SK-N-SH treated with all-trans-retinoic acid at 6 μM for 48 hours (cell line): ENCODE data around the gene AMH.

Source experiments
- ATAC-seq: fragments of 200-7000 bp; cut with Tn5 transposase; 3 replicates; pipeline ENCODE4 v1.9.1; 2020; ENCODE audit warnings: mild to moderate bottlenecking, moderate library complexity
- ARNTL ChIP-seq: fragments of 450-650 bp; formaldehyde crosslinking; IDR thresholded peaks from 2 replicates; pipeline ENCODE4 v1.5.0; 2020; ENCODE audit warnings: low read depth, mild to moderate bottlenecking, moderate library complexity, borderline replicate concordance
- BACH2 ChIP-seq: fragments of 250-450 bp; sonication (Bioruptor Pico); IDR thresholded peaks from 2 replicates; pipeline ENCODE4 v1.9.0; 2021; ENCODE audit warnings: mild to moderate bottlenecking, borderline replicate concordance
- CSDC2 ChIP-seq: fragments of 250-450 bp; sonication (Bioruptor Pico); IDR thresholded peaks from 2 replicates; pipeline ENCODE4 v1.5.0; 2020; ENCODE audit warnings: mild to moderate bottlenecking, moderate library complexity
- CSRNP3 ChIP-seq: fragments of 250-450 bp; sonication (Bioruptor Pico); IDR thresholded peaks from 2 replicates; pipeline ENCODE4 v1.5.1; 2021; ENCODE audit warnings: mild to moderate bottlenecking, moderate library complexity
- ESRRG ChIP-seq: fragments of 250-450 bp; sonication (Bioruptor Pico); IDR thresholded peaks from 2 replicates; pipeline ENCODE4 v1.6.1; 2021; ENCODE audit warnings: mild to moderate bottlenecking
- GLIS3 ChIP-seq: fragments of 250-450 bp; sonication (Bioruptor Pico); IDR thresholded peaks from 2 replicates; pipeline ENCODE4 v1.5.0; 2020; ENCODE audit warnings: mild to moderate bottlenecking, moderate library complexity
- ISL1 ChIP-seq: fragments of 250-450 bp; sonication (Bioruptor Pico); IDR thresholded peaks from 2 replicates; pipeline ENCODE4 v2.1.2; 2022; ENCODE audit warnings: mild to moderate bottlenecking, moderate library complexity
- OSR1 ChIP-seq: fragments of 250-450 bp; sonication (Bioruptor Pico); IDR thresholded peaks from 2 replicates; pipeline ENCODE4 v1.8.0; 2022; ENCODE audit warnings: moderate library complexity, mild to moderate bottlenecking, inconsistent platforms
- PATZ1 ChIP-seq: fragments of 250-450 bp; sonication (Bioruptor Pico); IDR thresholded peaks from 2 replicates; pipeline ENCODE4 v1.8.0; 2020; ENCODE audit warnings: mild to moderate bottlenecking, moderate library complexity, borderline replicate concordance
- POU6F1 ChIP-seq: fragments of 250-450 bp; sonication (Bioruptor Pico); IDR thresholded peaks from 2 replicates; pipeline ENCODE4 v1.8.0; 2021; ENCODE audit warnings: low read depth, mild to moderate bottlenecking, moderate library complexity, borderline replicate concordance
- PPARA ChIP-seq: fragments of 250-450 bp; sonication (Bioruptor Pico); IDR thresholded peaks from 2 replicates; pipeline ENCODE4 v1.5.0; 2020; ENCODE audit warnings: mild to moderate bottlenecking, borderline replicate concordance
- RARB ChIP-seq: fragments of 250-450 bp; sonication (Bioruptor Pico); IDR thresholded peaks from 2 replicates; pipeline ENCODE4 v1.8.0; 2021; ENCODE audit warnings: mild to moderate bottlenecking, moderate library complexity
- SNAI2 ChIP-seq: fragments of 250-450 bp; sonication (Bioruptor Pico); IDR thresholded peaks from 2 replicates; pipeline ENCODE4 v1.5.0; 2020; ENCODE audit warnings: mild to moderate bottlenecking, moderate library complexity
- TCF4 ChIP-seq: fragments of 250-450 bp; sonication (Bioruptor Pico); IDR thresholded peaks from 2 replicates; pipeline ENCODE4 v1.8.0; 2021; ENCODE audit warnings: mild to moderate bottlenecking, moderate library complexity, borderline replicate concordance
- TOX ChIP-seq: fragments of 250-450 bp; sonication (Bioruptor Pico); IDR thresholded peaks from 2 replicates; pipeline ENCODE4 v1.8.0; 2021; ENCODE audit warnings: mild to moderate bottlenecking, moderate library complexity, borderline replicate concordance
- TSHZ2 ChIP-seq: fragments of 250-450 bp; sonication (Bioruptor Pico); IDR thresholded peaks from 2 replicates; pipeline ENCODE4 v1.5.0; 2020; ENCODE audit warnings: mild to moderate bottlenecking, moderate library complexity
- ZC3H10 ChIP-seq: fragments of 250-450 bp; sonication (Bioruptor Pico); IDR thresholded peaks from 2 replicates; pipeline ENCODE4 v1.5.1; 2021; ENCODE audit warnings: mild to moderate bottlenecking, moderate library complexity
- ZFP3 ChIP-seq: fragments of 250-450 bp; sonication (Bioruptor Pico); IDR thresholded peaks from 2 replicates; pipeline ENCODE4 v1.5.0; 2020; ENCODE audit warnings: mild to moderate bottlenecking, moderate library complexity
- ZFP30 ChIP-seq: fragments of 450-650 bp; formaldehyde crosslinking; IDR thresholded peaks from 2 replicates; pipeline ENCODE4 v1.5.0; 2022; ENCODE audit warnings: mild to moderate bottlenecking, moderate library complexity
- ZNF565 ChIP-seq: fragments of 450-650 bp; formaldehyde crosslinking; conservative IDR thresholded peaks from 2 replicates; pipeline ENCODE4 v1.5.0; 2020; ENCODE audit warnings: low read depth, mild to moderate bottlenecking, moderate library complexity
- ZNF70 ChIP-seq: fragments of 450-650 bp; formaldehyde crosslinking; IDR thresholded peaks from 2 replicates; pipeline ENCODE4 v1.5.0; 2020; ENCODE audit warnings: mild to moderate bottlenecking, moderate library complexity

Gene AMH

GRCh38 chr19:2201473-2202148 lies 47.5 kb upstream of the AMH start:
- TF ChIP-seq ZFP30 (CRISPR knock-in tag) (no peak), ZFP3 (no peak), ARNTL (CRISPR knock-in tag) (no peak), ZC3H10 (CRISPR knock-in tag) (no peak), ZNF70 (no peak), ISL1 (CRISPR knock-in tag) (no peak), CSRNP3 (CRISPR knock-in tag) (no peak), PPARA (no peak), ESRRG (CRISPR knock-in tag) (no peak), SNAI2 (no peak), TCF4 (no peak), POU6F1 (CRISPR knock-in tag) (no peak)
- ATAC-seq, result no peak

GRCh38 chr19:2202366-2202765 lies 46.8 kb upstream of the AMH start:
- no peak for TF ChIP-seq ZNF70
- no peak for TF ChIP-seq PATZ1 (CRISPR knock-in tag)
- no peak for ATAC-seq

GRCh38 chr19:2207008-2207407 lies 42.1 kb upstream of the AMH start:
- ATAC-seq, result no peak
- no peak for TF ChIP-seq ZNF565 (CRISPR knock-in tag)
- no peak for TF ChIP-seq RARB (CRISPR knock-in tag)
- no peak for TF ChIP-seq CSRNP3 (CRISPR knock-in tag)
- TF ChIP-seq SNAI2, result no peak
- TF ChIP-seq ZNF70, result no peak
- TF ChIP-seq ARNTL (CRISPR knock-in tag), result no peak
- no peak for TF ChIP-seq ISL1 (CRISPR knock-in tag)
- no peak for TF ChIP-seq BACH2 (CRISPR knock-in tag)
- TF ChIP-seq ZFP3, result no peak
- TF ChIP-seq CSDC2 (CRISPR knock-in tag), result no peak
- no peak for TF ChIP-seq TOX (CRISPR knock-in tag)
- TF ChIP-seq TSHZ2 (CRISPR knock-in tag), result no peak
- TF ChIP-seq GLIS3 (CRISPR knock-in tag), result no peak
- no peak for TF ChIP-seq POU6F1 (CRISPR knock-in tag)
- no peak for TF ChIP-seq OSR1
- no peak for TF ChIP-seq PATZ1 (CRISPR knock-in tag)
- TF ChIP-seq PPARA, result no peak
- TF ChIP-seq ESRRG (CRISPR knock-in tag), result no peak
- no peak for TF ChIP-seq TCF4
